GM21360 (cell line): ENCODE results near the gene FABP6.

Experiments
- ATAC-seq: cut with Tn5 transposase; IDR thresholded peaks from one replicate; pipeline ENCODE4 v1.9.1; 2021; ENCODE audit warnings: mild to moderate bottlenecking, moderate library complexity; ENCODE audit not compliant: unreplicated experiment

Gene FABP6

DNA sequence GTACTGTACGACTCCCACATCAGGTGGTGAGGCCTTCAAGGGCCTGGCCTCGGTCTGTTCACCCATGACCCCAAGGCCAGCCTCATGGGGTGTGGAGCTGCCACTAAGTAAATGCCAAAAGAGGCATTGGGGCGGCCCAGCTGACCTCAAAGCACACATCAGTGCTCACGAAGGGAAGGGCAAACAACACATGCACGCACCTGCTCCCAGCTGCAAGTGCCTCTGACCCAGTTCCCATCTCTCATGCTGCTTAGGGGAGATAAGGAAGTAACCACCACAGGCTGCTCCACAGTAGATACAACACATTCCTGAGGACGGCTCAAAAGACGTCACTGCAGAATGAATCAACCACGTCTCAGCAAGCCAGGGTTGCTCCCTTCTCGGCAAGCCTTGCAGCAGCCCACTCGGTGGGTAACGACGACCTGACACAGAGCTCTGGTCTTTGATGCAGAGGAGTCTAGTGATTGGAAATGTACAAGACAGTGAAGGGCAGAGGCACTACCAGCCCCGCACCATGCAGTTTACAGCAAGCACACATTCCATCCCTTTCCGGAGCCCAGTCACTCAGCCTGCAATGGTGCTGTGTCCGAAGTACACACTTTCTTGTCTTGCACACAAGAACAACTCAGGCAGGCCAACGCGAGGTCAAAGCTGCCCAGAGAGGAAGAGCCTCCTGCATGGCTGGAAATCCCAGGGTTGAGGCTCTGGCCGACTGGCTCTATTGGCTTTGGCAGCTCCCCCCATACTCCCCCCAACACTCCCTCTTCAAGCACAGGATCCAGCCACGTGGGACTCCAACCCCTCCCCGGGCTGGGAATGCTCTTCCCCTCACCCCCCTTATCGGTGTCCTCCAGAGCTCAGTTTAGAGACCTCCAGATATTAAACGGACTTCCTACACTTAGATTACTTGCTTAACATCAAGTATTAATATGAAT lies 31.8 kb downstream of the FABP6 start:
- no peak for ATAC-seq

DNA sequence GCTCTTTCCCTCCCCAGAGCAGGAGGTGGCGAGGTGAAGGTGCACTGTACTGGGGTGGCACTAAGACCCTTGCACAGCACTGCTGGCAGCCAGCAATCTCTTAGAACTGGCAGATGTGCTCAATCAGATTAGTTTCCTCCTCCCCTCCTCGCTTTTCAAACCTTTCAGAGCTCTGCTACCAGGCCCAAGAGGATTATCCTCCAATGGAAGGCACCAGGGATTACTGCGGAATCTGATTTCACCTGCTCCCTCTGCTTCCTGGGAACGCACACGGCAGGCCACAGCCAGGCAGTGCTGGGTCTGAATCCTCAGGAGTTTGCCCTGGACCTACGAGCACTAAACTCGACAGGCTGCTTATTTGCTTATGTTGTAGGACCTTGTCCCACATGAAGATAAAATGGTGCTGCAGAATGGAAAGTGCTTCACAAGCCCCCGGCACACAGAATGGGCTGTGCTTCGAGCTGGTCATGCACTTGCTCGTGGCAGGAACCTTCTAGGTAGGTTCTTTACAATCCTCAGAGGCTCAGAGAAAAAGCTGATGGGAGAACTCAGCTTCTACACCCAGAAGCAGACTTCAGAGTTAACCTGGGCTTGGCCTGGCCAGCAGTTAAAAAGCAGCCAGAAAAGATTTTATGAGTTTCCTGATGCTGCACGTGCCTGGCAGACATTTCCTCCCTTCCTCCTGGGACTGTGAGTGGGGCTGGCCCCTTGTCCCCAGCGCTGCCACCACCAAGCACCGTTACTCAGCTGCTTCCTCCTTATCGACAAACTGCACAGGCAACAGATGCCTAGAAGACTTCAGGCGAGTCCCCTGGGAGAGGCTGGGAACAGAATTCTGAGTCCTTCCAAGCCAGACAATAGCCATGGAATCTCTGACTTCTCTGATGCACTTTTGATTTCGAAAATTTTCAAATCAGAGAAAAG lies 33.1 kb downstream of the FABP6 start:
- no peak for ATAC-seq

DNA sequence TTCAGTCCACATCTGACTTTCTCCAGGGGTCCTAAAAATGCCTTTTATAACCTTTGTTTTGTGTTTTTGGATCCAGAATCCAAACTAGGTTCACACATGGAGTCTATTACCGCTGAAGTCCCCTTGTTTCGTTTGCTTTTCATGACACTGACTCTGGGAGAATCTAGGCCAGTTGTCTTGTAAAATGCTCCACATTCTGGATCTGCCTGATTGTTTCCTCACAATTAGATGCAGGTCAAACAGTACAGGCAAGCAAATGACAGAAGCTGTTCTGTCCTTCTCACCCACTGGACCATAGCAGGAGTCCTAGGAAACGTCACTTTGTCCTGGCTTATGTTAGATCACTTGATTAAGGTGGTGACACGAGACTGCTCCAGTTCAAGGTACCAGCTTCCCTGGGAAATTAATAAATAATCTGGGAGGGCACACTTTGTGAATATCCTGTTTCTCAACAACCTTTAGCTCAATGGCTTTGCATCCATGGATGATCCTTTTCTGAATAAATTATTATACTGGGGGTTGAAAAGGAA lies 34.1 kb downstream of the FABP6 start:
- ATAC-seq = no peak

DNA sequence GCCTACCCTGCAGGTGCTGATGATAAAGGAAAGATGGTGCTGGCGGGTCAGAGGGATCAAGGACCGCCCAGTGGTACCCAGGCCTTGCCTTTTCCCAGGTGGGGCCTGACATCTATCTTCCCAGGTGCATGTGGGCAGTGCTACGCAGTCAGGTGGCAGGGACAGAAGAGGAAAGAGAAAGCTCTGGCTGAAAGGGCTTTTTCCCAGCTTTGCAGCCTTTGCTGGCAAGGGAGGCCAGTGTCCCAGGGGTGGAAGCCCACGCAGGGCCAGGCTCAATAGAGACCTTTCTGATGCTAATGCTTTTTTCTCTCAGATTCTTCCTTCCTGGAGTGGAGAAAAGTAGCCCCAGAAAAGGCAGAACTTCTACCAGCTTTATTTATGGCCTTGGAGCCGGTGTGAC lies 36.7 kb downstream of the FABP6 start:
- no peak for ATAC-seq

DNA sequence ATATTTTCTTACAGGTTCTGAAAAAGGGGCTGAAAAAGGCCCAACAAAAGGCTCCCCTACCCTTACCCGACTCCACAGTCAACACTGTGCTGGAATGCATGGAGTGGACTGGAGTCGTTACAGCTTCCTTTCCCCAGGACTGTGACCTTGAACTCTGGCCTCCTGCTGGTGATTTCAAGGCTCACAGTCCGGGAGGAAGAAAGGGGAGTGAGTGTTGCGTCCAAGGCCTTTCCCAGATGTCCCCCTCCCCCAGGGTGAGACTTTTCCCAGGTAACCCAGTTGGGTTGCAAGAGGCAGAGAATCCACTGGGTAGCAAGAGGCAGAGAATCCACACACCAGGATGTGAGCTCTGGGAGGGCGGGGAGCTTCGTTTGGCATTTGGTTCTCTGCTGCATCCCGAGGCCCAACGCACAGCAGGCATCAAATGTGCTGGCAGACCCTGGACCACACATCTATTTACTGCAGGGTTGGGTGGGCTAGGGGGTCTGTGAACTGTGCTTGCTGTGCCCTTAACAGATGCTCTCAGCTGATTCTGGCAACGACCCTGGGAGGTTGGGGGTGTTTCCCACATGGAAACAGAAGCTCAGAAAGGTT lies 37.5 kb downstream of the FABP6 start:
- ATAC-seq = no peak

DNA sequence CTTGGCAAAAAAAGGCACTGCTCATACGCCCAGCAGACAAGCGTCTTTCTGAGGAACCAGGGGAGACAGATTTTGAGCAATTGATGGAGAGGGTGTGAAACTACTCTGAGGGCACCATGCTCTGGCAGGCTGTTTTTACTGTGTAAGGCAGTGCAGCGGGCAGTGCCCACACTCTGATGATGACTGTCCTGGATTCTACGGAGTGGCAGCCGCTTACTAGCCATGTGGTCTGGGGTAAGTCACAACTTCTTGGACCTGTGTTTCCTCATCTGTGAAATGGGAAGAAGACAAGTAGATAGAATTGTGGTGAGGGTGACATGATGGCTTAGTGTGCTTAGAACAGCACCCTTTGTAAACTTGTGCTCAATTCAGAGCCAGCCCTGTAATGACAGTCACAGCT lies 38.8 kb downstream of the FABP6 start:
- ATAC-seq = no peak

DNA sequence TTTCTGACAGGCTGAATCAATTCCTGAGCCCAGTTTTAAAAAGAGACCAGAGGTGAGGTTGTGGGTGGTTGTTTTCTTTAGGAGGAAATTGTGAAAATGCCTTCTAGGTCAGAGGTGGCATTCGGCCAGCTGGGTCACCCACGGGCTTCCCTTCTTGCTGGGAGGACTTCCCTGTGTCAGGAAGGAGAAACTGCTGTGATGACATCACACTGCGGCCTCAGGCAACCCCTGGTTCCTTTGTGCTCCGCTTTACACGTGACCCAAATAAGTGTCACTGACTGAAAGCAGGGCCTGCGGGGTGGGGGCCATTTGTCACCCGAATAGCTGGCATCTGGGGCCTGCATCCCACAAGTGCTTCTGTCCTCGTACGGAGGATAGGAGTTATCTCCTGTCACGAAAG lies 39.7 kb downstream of the FABP6 start:
- ATAC-seq = no peak

DNA sequence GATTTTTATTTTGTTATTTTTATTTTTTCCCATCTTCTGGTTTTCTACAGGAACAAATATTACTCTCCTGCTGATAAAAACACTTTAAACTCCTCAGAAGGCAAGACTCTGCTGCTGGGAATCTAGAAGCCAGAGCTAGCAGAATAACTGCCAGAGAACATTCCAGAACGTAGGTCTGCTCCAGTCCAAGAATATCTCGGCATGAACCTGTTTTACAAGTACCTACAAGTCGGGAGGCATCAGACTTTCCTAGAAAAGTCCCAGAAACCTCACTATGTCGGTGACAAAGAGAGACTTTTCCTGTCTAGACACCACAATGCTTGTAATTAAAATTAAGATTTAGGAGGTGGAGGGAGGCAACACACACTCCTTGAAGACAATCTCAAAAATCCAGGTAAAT lies 41.4 kb downstream of the FABP6 start:
- no peak for ATAC-seq

DNA sequence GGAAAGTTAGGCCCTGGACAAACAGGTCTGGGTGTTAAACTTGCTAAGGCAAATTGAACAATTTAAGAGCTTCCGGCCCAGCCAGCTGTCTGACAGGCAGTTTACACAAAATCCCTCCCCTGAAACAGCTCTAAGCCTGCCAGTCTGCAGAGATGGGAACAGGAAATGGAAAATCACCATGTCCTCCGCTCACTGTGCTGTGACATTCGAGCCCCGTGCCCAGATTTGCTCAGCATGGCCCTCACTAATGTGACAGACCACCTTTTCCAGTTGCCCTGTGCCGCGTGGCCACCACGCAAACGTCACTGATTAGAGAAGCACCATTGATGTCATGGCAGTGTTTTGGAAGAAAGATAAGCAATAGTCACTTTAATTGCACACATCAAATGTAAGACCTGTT lies 42.1 kb downstream of the FABP6 start:
- peak; percentile 49 for ATAC-seq

DNA sequence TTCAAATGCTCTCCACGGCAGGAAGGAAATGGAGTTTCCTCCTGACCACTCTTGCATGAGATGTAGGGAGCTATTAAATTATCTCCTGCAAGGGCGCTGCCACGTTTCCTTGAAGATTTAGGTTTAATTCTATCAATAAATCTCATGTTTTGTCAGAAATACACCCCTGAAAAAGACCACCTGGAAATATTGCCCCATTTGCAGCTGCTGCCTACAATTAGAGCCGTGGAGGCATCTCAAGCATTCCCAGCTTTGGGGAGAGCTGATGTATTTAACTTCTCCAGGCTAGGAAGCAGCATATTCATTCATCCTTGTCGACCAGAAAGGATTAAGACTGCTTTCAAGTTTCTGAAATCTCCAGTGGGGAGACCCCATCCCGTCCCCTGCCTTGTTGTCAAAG lies 42.5 kb downstream of the FABP6 start:
- ATAC-seq = no peak

DNA sequence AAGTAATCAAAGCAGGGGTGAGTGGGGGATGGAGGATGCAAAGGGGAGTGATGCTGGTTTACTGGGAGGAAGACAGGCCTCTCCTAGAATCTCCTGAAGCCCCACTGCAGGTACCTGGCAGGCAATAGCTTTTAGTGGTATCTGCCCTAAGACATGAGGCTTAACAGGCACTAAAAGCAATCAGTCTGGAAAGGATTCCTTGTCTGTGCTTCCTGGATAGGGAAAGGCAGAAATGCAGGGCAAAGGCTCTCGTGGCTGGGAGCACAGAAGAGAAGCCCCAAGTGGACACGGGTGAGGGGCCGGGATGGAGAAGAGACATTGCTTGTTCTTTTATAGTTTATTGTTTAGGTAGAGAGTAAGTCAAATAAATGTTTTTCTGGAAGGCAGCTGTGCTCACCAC lies 43.0 kb downstream of the FABP6 start:
- ATAC-seq = no peak

DNA sequence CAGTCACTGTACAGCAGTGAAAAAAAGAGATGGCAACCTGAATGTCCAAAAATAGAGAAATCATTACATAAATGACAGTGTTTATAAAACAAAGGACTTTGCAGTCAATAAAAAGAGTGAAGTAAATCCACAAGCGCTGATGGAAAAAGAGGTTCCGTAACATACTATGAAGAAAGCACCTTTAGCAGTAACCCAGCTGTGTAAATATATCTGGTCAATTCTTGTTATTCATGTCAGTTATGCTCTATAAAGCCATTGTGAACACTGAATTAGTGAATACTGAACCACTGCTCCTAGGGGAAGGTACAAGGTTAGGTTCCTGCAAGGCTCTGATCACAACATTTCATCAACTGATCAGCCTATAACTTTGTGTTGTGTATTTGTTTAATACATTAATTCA lies 43.6 kb downstream of the FABP6 start:
- no peak for ATAC-seq

DNA sequence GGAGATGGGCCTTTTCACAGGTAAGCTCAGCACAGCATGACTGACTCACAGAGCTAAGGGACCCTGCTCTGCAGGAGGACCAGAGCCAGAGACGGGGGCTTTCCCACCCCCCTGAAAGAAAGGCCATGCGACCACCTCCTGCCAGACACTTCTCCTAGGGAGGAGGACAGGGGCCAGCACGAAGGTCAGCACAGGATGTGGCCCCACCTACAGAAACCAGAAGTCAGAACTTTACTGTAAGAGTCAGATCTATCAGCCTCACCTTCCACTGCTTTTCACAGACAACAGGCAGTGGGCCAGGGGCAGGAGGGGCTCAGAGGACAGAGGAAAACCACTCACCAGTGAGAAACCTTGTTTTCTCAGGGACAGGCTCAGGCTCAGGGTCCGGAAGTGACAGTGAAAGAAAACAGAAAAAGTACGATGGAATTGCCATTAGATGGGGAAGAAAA lies 45.2 kb downstream of the FABP6 start:
- ATAC-seq = no peak

DNA sequence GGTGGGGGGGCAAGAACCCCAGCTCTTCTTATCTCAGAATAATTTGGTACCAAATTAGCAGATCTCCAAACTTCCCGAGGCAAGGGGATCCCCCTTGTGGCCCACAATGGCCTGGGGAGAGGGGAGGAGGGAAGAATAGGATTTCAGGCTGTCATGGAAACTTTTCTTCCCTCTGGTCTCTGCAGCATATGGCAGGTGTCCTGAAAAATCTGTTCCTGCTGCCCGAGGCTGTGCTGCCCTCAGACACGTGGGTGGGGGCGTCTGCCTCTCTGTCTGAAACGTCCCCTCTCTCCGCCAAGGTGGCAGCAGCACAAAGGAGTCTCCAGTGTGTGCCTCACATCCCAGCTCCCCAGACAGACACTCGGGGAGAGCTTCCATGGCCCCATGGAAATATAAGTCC lies 49.0 kb downstream of the FABP6 start:
- ATAC-seq = no peak

DNA sequence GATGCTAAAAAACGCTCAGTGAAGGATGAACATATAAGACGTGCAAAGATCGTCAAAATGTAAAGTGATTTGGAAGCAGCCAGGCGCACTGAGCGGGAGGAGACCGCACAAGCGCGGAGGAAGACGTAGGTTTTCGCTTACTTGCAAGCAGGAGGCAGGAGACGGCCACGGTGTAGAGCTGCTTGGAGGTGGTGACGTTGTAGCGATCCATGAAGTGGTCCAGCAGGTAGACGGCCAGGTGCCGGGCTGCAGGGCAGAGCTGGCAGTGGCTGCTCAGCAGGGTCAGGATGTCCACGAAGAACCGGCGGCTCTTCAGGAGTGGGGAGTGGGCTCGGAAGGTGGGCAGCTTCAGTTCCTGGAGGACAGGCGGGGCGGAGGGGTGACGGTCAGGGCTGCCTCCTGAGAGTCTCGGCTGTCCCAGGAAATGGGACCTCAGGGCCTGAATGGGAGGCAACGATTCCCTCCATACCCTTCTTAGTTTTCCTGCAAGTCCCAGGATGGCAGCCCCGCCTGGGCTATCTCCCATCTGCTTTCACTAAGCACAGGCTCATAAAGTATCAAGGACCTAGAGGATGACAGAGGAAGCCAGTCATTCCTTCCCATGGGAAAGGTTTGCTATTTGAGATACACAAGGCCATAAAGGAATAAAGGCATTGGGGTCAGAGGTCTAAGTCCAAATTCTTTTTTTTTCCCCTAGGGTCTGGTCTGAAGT lies 51.2 kb downstream of the FABP6 start:
- no peak for ATAC-seq

DNA sequence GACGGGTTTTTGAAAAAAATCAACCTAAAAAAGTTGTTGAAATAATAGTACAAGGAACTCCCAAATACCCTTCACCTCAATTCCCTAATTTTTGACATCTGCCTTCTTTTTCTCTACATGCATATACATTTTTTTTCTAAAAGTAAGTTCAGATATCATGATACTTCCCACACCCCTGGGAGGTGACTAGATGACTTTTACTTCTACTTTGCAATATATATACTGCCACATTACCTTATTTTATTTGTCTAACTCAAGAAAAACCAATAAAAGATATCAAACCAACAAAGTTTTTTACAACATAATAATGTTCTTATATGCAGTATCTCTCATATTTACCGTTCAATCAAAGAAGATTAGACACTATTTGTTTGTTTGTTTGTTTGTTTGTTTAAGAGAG lies 52.0 kb downstream of the FABP6 start:
- no peak for ATAC-seq

DNA sequence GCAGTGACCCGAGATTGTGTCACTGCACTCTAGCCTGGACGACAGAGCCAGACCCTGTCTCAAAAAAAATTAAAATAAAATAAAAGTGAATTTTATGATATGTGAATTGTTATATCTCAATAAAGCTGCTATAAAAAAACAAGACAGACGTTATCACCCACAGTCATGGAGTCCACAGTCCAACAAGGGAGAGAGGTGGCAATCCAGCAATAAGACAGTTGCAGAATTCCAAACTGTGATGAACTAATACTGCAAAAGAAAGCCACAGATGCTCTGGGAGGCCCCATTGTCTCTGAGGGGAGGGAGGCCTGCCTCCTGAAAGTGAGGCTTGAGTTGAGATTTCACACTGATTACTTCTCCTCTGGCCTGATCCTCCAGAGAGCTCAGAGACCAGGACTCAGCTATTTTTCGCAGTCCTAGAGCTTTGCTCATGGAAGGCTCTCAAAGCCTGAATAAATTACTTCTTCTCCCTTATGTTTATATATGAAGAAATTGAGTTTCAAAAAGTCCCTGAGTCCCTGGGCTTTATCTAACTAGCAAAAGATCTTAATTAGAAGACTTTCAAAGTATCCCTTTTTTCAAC lies 55.1 kb downstream of the FABP6 start:
- no peak for ATAC-seq

DNA sequence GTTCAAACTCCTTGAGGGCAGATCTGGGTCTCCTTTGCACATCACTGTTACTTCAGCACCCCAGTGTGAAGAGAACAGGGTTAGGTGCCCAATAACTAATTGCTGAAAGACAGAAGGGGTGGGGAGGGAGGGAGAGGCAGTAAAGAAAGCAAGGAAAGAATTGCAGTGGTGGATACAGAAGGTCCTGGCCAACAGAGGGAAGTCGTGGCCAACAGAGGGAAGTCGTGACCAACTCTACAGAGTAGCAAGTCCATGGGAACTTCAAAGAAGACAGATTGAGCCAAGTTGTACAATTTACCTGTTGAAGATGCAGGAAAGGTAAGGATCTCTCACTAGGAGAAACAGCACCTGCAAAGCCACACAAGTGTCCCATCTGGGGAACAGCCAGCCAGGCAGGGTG lies 56.0 kb downstream of the FABP6 start:
- no peak for ATAC-seq

DNA sequence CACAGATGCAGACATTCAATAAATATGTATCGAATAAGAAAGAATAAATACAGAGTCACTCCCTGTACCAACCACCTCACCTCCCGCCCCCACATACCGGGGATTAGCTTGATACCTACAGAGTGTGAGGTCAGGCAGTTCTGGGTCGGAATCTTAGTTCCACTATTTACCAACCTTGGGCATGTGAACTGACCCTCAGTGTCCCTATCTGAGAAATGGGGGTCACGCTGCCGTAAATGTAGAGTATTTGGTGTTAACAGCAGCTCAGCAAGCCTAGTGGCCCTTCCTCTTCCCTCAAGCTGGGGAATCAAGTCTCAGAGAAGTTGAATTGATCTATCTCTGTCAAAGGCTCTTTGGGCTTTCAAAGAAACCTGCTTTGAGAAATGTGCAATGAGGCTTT lies 57.6 kb downstream of the FABP6 start:
- ATAC-seq = no peak

DNA sequence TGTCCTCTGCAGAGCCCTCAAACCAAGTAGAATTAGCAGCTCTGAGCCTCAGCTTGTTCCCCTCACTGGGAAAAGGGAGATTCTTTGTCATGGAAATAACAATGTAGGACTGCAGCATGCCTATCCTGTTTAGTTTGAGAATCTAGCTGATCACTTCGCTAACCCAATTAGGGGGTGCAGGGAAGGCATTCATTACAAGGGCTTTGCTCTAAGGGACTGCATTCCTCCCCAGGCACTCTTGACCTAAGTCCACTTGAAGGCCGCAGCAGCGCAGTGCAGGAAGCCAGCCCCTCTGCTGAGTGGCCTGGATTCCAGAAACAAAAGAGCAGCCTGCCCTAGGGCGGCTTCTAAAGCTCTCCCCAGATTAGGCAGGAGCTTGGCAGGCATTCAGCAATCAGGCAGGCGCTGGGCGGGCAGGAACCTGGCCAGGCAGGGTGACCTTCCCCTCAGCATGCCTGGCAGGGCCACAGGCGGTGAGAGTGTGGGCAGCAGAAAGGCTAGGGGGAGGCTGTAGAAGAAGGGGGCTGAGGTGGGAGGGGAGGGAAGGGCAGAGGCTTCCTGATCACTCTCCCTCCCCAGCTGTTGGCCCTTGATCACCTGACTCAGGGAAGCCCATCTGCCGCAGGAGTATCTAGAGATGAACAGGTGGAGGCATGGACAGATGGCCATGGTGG lies 58.2 kb downstream of the FABP6 start:
- ATAC-seq = no peak
